HG03196 (cell line): Measurements from ENCODE around the gene MARCHF9.
A peak's percentile ranks its signal among the peaks of the same experiment; 100 is the strongest.
"Not testable (repeated sequence)": the region's sequence is repeated elsewhere in the genome, so short reads cannot be mapped to it uniquely, and the experiment has no call there.

ENCODE experiments used
- ATAC-seq: cut with Tn5 transposase; IDR thresholded peaks from one replicate; pipeline ENCODE4 v1.9.1; 2021; ENCODE audit not compliant: unreplicated experiment

The MARCHF9 gene

GRCh38 chr12:57767876-57768275 lies 13.0 kb downstream of the MARCHF9 start:
- ATAC-seq: no peak

DNA sequence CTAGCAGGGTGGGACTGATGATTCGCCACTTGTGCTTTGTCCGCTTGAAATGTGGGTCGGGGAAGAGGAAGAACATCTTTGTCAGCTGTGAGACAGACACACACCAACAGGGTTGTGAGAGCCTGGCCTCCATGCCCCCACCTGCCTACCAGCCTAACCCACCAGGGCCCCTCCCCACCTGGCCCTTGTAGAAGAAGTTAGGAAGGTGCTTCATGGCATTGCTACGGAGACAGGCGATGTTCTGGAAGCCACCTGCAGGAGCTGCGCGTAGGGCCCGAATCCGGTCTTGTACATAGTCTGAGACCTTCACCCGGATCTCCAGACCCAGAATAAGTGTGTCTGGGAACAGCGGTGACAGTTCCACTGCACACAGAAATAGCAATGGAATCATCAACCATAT lies 14.7 kb downstream of the MARCHF9 start:
- no peak for ATAC-seq

DNA sequence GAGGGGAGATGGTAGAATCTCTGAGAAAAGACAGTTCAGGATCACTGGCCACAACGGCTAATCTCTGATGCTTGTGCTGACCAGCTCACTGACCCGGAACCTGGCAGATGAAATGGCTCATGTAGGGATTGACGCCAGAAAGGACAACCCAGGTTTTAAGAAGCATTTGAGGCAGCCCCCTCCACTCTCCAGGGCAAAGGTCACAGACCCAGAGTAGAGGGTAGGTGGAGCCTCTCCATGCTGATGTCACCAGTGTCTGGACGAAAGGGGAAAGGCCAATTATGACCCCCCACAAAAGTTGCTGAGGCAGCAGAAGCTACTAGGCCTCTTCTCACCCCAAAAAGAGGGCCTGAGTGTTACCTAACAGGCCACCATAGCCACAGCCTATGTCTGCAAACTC lies 15.8 kb downstream of the MARCHF9 start:
- ATAC-seq: no peak

- peak; percentile 56 for ATAC-seq
These were observed 16.5 kb downstream of the MARCHF9 start for GRCh38 chr12:57771236-57771872.

- peak; percentile 82 for ATAC-seq
These were observed 17.0 kb downstream of the MARCHF9 start, which contains the start of gene METTL1 for GRCh38 chr12:57771873-57772428. METTL1 (minus strand) TSS chr12:57772105; CDS start chr12:57772083, 22 bp downstream.

- peak; percentile 20 for ATAC-seq
These were observed 17.8 kb downstream of the MARCHF9 start, which contains the start of gene EEF1AKMT3 for GRCh38 chr12:57772429-57773322. EEF1AKMT3 (plus strand) TSS chr12:57772614; CDS start chr12:57772725, 111 bp downstream.

DNA sequence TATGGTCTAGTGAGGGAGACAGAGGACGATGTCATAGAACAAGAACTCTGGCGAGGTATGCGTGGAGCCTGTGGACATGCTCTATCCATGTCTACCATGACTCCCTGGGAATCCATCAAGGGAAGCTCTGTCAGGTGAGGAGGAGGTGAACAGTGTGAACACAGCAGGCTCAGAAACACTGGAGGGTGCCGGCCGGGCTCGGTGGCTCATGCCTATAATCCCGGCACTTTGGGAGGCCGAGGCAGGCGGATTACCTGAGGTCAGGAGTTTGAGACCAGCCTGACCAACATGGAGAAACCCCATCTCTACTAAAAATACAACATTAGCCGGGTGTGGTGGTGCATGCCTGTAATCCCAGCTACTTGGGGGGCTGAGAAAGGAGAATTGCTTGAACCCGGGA lies 19.7 kb downstream of the MARCHF9 start:
- not testable (repeated sequence) for ATAC-seq

DNA sequence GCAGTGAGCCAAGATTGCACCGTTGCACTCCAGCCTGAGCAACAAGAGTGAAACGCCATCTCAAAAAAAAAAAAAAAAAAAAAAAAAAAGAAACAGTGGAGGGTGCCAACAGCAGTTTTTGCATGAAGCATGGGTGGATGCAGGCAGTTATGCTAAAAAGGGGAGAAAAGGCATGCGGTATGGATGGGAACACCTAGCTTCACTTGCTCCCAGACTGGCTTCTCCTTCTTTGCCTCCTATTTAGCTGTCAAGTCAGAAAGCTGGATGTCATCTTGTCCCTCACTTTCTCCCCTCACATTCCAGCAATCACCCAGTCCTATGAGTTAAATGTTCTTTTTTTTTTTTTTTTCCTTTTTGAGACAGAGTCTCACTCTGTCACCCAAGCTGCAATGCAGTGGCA lies 20.1 kb downstream of the MARCHF9 start:
- no peak for ATAC-seq

DNA sequence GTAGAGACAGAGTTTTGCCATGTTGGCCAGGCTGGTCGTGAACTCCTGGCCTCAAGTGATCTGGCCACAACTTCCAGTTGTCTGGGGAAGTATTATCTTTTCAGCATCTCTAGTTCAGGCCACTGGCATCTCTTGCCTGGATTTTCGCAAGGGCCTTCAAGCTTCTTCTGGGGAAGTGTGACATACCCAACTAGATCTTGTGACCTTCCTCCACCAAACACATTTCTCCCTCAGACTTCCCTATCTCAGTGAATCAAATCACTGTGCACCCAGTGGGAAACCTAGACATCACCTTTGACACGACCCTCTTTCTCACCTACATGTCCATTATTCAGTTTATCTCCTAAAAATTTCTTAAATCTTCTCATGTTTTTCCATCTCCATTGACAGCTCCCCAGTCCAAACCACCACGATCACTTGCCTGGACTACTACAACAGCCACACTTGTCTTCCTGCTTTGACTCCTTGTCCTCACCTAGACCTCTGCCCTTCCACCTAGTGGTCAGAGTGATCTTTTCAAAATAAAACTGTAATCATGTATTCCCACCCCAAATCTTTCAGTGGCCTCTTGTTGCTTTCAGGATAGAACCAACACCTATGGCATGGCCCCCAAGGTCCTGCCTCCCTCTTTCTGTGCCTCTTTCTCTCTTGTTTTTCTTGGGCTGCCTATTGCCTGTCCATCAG lies 20.8 kb downstream of the MARCHF9 start:
- no peak for ATAC-seq

DNA sequence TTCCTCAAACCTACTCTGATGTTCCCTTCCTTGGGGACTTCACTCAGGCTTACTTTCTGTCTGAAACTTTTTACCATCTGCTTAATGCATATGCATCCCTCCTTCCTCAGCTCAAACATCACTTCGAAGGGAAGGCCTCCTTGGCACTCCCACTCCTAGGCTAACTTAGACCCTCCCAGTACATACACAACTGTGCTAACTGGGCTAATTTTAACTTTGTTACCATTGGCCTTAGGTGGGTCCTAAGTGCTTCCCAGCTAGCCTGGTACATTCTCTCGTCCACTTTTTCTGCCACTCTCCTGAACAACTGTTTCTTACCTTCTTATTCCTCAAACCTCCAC lies 21.3 kb downstream of the MARCHF9 start:
- no peak for ATAC-seq

- ATAC-seq: no peak
These were observed 22.5 kb downstream of the MARCHF9 start for GRCh38 chr12:57777367-57777766.

DNA sequence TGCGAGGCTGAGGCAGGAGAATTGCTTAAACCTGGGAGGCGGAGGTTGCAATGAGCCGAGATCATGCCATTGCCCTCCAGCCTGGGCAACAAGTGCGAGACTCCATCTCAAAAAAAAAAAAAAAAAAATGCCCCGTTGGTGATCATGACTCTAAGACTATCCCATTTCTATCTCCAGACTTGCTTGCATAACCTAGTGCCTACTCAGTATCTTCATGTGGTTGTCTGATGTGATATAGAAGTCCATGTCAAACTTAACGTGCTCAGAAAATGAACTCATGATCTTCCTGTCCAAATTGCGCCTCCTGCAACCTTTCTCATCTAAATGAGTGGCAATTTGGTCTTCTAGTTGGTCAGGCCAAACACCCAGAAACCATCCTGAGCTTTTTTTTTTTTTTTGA lies 23.0 kb downstream of the MARCHF9 start:
- ATAC-seq: no peak

GRCh38 chr12:57779736-57780135 lies 24.8 kb downstream of the MARCHF9 start:
- ATAC-seq: no peak

- no peak for ATAC-seq
These were observed 25.5 kb downstream of the MARCHF9 start for GRCh38 chr12:57780284-57780897.

GRCh38 chr12:57781244-57781643 lies 26.3 kb downstream of the MARCHF9 start:
- ATAC-seq: no peak

- ATAC-seq: no peak
These were observed 26.9 kb downstream of the MARCHF9 start for GRCh38 chr12:57781801-57782200.

DNA sequence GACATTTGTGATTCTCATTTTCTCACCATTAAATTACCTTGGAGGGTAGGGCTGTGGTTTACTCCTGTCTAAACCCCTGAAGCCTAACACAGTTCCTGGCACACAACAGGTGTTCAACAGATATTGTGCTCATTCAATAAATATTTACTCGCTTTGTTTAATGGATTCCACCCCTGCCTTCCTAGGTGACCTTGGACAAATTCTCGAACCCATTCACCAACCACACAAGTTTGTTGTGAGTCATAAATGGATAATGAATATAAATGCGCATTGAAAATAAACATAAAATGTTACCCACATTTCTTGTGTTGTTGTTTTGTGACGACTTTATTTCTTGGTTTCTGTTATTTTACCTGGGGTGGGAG lies 27.3 kb downstream of the MARCHF9 start:
- ATAC-seq: peak; percentile 5

DNA sequence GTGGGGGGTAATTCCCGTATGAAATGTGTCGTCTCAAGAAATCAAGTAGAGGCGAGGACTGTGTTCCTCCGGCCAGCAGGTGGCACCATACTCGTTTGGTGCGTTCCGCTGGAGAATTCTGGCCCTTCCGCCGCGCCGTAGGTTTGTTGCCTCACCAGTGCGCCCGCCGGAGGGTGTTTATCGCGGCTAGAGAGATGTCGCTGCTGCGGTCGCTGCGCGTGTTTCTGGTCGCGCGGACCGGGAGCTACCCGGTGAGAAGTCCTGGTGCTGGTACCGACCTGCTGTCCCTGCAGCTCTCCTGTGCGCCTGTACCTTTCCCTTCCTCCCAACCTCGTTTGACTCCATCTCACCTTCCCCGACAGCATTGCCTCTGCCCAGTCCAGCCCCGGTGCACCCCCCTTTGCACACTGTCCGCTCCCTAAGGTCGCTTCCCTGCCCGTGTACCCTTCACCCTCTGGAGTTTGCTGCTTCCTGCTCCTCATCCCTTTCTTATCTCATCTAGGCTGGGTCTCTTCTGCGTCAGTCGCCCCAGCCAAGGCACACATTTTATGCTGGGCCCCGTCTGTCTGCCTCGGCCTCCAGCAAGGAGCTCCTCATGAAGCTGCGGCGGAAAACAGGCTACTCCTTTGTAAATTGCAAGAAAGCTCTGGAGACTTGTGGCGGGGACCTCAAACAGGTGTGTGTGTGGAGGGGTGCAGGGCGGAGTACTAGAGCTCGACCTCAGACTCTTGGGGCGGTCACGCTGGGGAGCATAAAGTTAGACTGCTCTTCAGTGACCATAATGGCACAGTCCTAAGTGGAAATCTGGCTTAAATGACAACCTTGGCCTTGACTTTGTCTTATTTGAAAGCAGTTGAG lies 27.9 kb downstream of the MARCHF9 start, which contains the start of gene TSFM:
Gene TSFM, plus strand, starts transcription at position 180 of the 858 bp plus-strand sequence. Its CDS starts 15 bp downstream, at position 195.
- ATAC-seq: peak; percentile 85

DNA sequence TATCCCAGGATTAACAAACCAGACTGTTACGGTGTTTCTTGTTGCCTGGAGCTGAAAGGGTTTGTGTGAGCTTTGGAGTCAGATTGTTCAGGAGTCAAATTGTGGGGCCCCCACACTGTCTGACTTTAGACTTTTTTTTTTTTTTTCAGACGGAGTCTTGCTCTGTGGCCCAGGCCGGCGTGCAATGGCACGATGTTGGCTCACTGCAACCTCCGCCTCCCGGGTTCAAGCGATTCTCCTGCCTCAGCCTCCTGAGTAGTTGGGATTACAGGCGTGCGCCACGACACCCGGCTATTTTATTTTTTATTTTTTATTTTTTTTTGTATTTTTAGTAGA lies 28.5 kb downstream of the MARCHF9 start:
- ATAC-seq: no peak

DNA sequence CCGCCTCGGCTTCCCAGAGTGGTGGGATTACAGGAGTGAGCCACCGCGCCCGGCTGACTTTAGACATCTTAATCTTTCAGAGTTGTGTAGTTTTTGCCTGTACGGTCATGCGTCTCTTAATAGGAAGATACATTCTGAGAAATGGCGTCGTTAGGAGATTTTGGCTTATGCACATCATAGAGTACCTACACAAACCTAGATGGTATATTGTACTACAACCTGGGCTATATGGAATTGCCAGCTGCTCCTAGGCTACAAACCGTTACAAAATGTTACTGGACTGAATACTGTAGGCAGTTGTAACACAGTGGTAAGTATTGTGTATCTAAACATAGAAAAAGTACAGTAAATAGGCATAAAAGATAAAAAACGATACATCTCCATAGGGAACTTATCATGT lies 29.0 kb downstream of the MARCHF9 start:
- ATAC-seq: no peak
